ENCODE data around the gene KLHL29.

GRCh38 chr2:23673830-23674679, 289.1 kb downstream of the KLHL29 start:
- TF ChIP-seq CTCF (IDR thresholded peaks at IDR 0.05; ENCODE audit: poor library complexity, severe bottlenecking): no peak
- no peak for TF ChIP-seq POLR2AphosphoS5 (IDR thresholded peaks at IDR 0.05)
- TF ChIP-seq MXI1 (conservative IDR thresholded peaks at IDR 0.05; ENCODE audit: poor library complexity, severe bottlenecking): no peak
- TF ChIP-seq SMC3 (conservative IDR thresholded peaks at IDR 0.05; ENCODE audit: poor library complexity): no peak
- TF ChIP-seq, protein P1, sequence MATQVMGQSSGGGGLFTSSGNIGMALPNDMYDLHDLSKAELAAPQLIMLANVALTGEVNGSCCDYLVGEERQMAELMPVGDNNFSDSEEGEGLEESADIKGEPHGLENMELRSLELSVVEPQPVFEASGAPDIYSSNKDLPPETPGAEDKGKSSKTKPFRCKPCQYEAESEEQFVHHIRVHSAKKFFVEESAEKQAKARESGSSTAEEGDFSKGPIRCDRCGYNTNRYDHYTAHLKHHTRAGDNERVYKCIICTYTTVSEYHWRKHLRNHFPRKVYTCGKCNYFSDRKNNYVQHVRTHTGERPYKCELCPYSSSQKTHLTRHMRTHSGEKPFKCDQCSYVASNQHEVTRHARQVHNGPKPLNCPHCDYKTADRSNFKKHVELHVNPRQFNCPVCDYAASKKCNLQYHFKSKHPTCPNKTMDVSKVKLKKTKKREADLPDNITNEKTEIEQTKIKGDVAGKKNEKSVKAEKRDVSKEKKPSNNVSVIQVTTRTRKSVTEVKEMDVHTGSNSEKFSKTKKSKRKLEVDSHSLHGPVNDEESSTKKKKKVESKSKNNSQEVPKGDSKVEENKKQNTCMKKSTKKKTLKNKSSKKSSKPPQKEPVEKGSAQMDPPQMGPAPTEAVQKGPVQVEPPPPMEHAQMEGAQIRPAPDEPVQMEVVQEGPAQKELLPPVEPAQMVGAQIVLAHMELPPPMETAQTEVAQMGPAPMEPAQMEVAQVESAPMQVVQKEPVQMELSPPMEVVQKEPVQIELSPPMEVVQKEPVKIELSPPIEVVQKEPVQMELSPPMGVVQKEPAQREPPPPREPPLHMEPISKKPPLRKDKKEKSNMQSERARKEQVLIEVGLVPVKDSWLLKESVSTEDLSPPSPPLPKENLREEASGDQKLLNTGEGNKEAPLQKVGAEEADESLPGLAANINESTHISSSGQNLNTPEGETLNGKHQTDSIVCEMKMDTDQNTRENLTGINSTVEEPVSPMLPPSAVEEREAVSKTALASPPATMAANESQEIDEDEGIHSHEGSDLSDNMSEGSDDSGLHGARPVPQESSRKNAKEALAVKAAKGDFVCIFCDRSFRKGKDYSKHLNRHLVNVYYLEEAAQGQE (IDR thresholded peaks at IDR 0.05; ENCODE audit: borderline replicate concordance): no peak
- TF ChIP-seq EZH2 (IDR thresholded peaks at IDR 0.05; ENCODE audit: borderline replicate concordance, insufficient read depth, low read length, poor library complexity, severe bottlenecking): no peak
- TF ChIP-seq EP300 (conservative IDR thresholded peaks at IDR 0.05; ENCODE audit: poor library complexity, severe bottlenecking): no peak
